ENCODE data around the gene RNF111. TPM values are rescaled to one million over a fixed set of nuclear protein-coding genes. Genes with fewer than 3 reads are reported as not detected.

Gene RNF111
- total RNA-seq, 4 donors from 2014 or later, result 14.5 to 18.4 (median 15.8) TPM

- Histone ChIP-seq H3K27me3 (no peaks in the 10 kb centered on the region), H3K4me3 (no peak overlapping the region), H3K9me3 (no peaks in the 10 kb centered on the region), H3K27ac (no peak overlapping the region), H3K36me3 (peaks cover 0 to 17% of the 10 kb centered on the region in 2 donors), H3K4me1 (peaks cover 7 to 15% of the 10 kb centered on the region in 2 donors)
- TF ChIP-seq CTCF (IDR thresholded peaks at IDR 0.05 in 4 of 5, conservative IDR thresholded peaks at IDR 0.05 in 1 of 5) (no peak), POLR2A (IDR thresholded peaks at IDR 0.05) (no peak)
- intact Hi-C loops (cut with DNase I; ENCODE audit: low total_unique reads) (no loop called here), in situ Hi-C loops (cut with MboI; ENCODE audit: low sequenced_read_pairs in 4 of 4) (no loop called here)
- DNase-seq (no peak), ATAC-seq (no peak)
Observed at GRCh38 chr15:59029554-59029953, 42.1 kb downstream of the RNF111 start.

- Histone ChIP-seq H3K9me3 (no peaks in the 10 kb centered on the region), H3K36me3 (peaks cover 0 to 17% of the 10 kb centered on the region in 2 donors), H3K4me1 (peaks cover 7 to 11% of the 10 kb centered on the region in 2 donors), H3K27me3 (no peaks in the 10 kb centered on the region), H3K4me3 (no peak overlapping the region), H3K27ac (no peak overlapping the region)
- DNase-seq, result no peak
- in situ Hi-C loops (cut with MboI; ENCODE audit: low sequenced_read_pairs in 4 of 4), result no loop called here
- no peak for ATAC-seq
- TF ChIP-seq POLR2A (IDR thresholded peaks at IDR 0.05) (no peak), CTCF (IDR thresholded peaks at IDR 0.05 in 4 of 5, conservative IDR thresholded peaks at IDR 0.05 in 1 of 5) (no peak)
- intact Hi-C loops (cut with DNase I; ENCODE audit: low total_unique reads), result no loop called here
Observed at GRCh38 chr15:59035201-59035600, 47.7 kb downstream of the RNF111 start.

GRCh38 chr15:59039225-59039624 is 51.8 kb downstream of the RNF111 start:
- intact Hi-C loops (cut with DNase I; ENCODE audit: low total_unique reads), result no loop called here

GRCh38 chr15:59042041-59042440 is 54.6 kb downstream of the RNF111 start:
- in situ Hi-C loops (cut with MboI; ENCODE audit: low sequenced_read_pairs in 4 of 4) (no loop called here), intact Hi-C loops (cut with DNase I; ENCODE audit: low total_unique reads) (no loop called here)
- Histone ChIP-seq H3K27ac (no peak overlapping the region), H3K4me1 (peaks cover 3 to 6% of the 10 kb centered on the region in 2 donors), H3K27me3 (no peaks in the 10 kb centered on the region), H3K4me3 (no peak overlapping the region), H3K9me3 (no peaks in the 10 kb centered on the region), H3K36me3 (no peaks in the 10 kb centered on the region)
- DNase-seq (no peak), ATAC-seq (no peak)
- TF ChIP-seq CTCF (IDR thresholded peaks at IDR 0.05 in 4 of 5, conservative IDR thresholded peaks at IDR 0.05 in 1 of 5) (no peak), POLR2A (IDR thresholded peaks at IDR 0.05) (no peak)

More at GRCh38 chr15:59039225-59039624, 51.8 kb downstream of the RNF111 start:
- Histone ChIP-seq H3K27ac (no peak overlapping the region), H3K4me3 (no peak overlapping the region), H3K36me3 (no peaks in the 10 kb centered on the region), H3K9me3 (no peaks in the 10 kb centered on the region), H3K4me1 (peaks cover 6% of the 10 kb centered on the region in 2 donors), H3K27me3 (no peaks in the 10 kb centered on the region)
- TF ChIP-seq POLR2A (IDR thresholded peaks at IDR 0.05) (no peak), CTCF (IDR thresholded peaks at IDR 0.05 in 4 of 5, conservative IDR thresholded peaks at IDR 0.05 in 1 of 5) (no peak)
- DNase-seq (no peak), ATAC-seq (no peak)
- in situ Hi-C loops (cut with MboI; ENCODE audit: low sequenced_read_pairs in 4 of 4), result no loop called here

- no peak overlapping the region for H3K27ac ChIP-seq
- DNase-seq (no peak), ATAC-seq (no peak)
- no peaks in the 10 kb centered on the region for H3K4me1 ChIP-seq
- in situ Hi-C loops (cut with MboI; ENCODE audit: low sequenced_read_pairs in 4 of 4), result no loop called here
- H3K9me3 ChIP-seq, result no peaks in the 10 kb centered on the region
- intact Hi-C loops (cut with DNase I; ENCODE audit: low total_unique reads), result no loop called here
- H3K36me3 ChIP-seq, result peaks cover 0 to 8% of the 10 kb centered on the region in 2 donors
- no peaks in the 10 kb centered on the region for H3K27me3 ChIP-seq
- TF ChIP-seq CTCF (IDR thresholded peaks at IDR 0.05 in 4 of 5, conservative IDR thresholded peaks at IDR 0.05 in 1 of 5) (no peak), POLR2A (IDR thresholded peaks at IDR 0.05) (no peak)
- H3K4me3 ChIP-seq, result no peak overlapping the region
Observed at GRCh38 chr15:59048897-59049296, 61.4 kb downstream of the RNF111 start.
